Bronchial epithelial cell (primary cell): ENCODE data around the gene ZNF133. TPM values are rescaled to one million over a fixed set of nuclear protein-coding genes. Genes with fewer than 3 reads are reported as not detected.
A peak's percentile ranks its signal among the peaks of the same experiment; 100 is the strongest.

ENCODE experiments used
- DNase-seq: peaks from one replicate; pipeline ENCODE4 v3.0.0-alpha.2; 2010; ENCODE audit warnings: low read depth
- FAIRE-seq: peaks from 2 replicates; lab custom pipeline; 2011; peaks lifted over from hg19 to GRCh38; lab: Jason Lieb, UNC
- H3K27me3 ChIP-seq: 2 replicates; pipeline ENCODE4 v1.5.1; 2011; ENCODE audit warnings: low read length; ENCODE audit not compliant: control insufficient read depth, insufficient read depth
- H3K36me3 ChIP-seq: 2 replicates; pipeline ENCODE4 v1.5.1; 2011; ENCODE audit warnings: low read length; ENCODE audit not compliant: control insufficient read depth, insufficient read depth
- H3K4me3 ChIP-seq: 2 replicates; pipeline ENCODE4 v1.5.1; 2011; ENCODE audit warnings: mild to moderate bottlenecking, low read depth, low read length, control low read depth
- CTCF ChIP-seq: IDR thresholded peaks from 2 replicates; pipeline ENCODE4 v1.5.1; 2011; ENCODE audit warnings: mild to moderate bottlenecking, moderate library complexity, low read length, control low read depth, inconsistent platforms; ENCODE audit not compliant: insufficient read depth, severe bottlenecking
- total RNA-seq: library from RNA; depleted of rRNA; stranded (reverse); fragments of >200 nt; gene quantifications from 2 replicates; pipeline ENCODE4 v1.2.1, GENCODE V29; 2014

The ZNF133 gene
- total RNA-seq, 1 donor from 2014 or later = 30.8 TPM

DNA sequence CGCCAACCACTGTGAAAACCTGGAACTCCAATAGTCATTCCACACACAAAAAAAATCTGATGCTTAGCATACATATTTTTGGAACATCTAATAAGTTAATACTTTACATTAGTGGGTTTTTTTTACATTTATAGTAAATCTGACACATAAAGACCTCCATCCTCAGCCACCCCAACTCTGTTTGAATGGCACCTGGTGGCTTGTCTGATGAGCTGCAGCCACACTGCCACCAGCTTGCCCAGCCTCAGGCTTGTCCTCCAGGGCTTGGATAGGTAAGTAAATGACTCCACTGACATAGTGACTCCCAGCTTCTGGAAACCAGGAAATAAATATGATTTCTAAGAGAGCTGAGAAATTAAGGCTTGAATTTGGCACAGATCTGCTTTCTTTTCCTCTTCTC, 71.5 kb downstream of the ZNF133 start:
- no peak for DNase-seq
- no peak for TF ChIP-seq CTCF
- FAIRE-seq = no peak

DNA sequence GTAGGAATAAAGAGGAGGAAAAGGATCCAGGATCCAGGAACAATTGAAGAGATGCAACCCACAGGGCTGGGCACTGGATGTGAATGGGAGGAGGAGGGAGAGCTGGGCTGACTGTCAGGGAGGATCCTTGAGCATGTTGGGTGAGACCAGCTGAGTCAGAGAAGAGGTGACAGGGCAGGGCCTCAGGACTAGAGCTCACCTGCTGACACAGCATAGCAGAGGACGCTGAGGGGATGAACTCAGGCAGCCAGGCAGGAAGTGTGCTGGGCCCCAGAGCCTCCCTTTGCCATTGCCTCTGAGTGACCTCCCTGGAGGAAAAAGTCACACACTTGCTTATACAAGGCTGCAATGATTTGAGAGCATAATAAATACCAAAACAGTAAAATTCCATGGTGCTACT, 72.3 kb downstream of the ZNF133 start:
- Histone ChIP-seq H3K27me3 (no peaks in the 10 kb centered on the region), H3K36me3 (no peaks in the 10 kb centered on the region), H3K4me3 (no peak overlapping the region)
- peak; percentile 55 for FAIRE-seq
- TF ChIP-seq CTCF = no peak
- peak; percentile 57 for DNase-seq

More for the DNA sequence above, 71.5 kb downstream of the ZNF133 start:
- H3K4me3 ChIP-seq = no peak overlapping the region
- no peaks in the 10 kb centered on the region for H3K27me3 ChIP-seq
- H3K36me3 ChIP-seq = no peaks in the 10 kb centered on the region

- TF ChIP-seq CTCF = no peak
- DNase-seq = no peak
- no peak for FAIRE-seq
Measured at GRCh38 chr20:18361678-18362077, 73.4 kb downstream of the ZNF133 start.

GRCh38 chr20:18362916-18363315, 74.6 kb downstream of the ZNF133 start:
- DNase-seq (no peak), FAIRE-seq (no peak)
- Histone ChIP-seq H3K27me3 (no peaks in the 10 kb centered on the region), H3K36me3 (no peaks in the 10 kb centered on the region), H3K4me3 (no peak overlapping the region)
- TF ChIP-seq CTCF = no peak

More at GRCh38 chr20:18361678-18362077, 73.4 kb downstream of the ZNF133 start:
- no peaks in the 10 kb centered on the region for H3K27me3 ChIP-seq
- H3K4me3 ChIP-seq = no peak overlapping the region
- H3K36me3 ChIP-seq = no peaks in the 10 kb centered on the region

- H3K4me3 ChIP-seq = no peak overlapping the region
- H3K27me3 ChIP-seq = no peaks in the 10 kb centered on the region
- no peaks in the 10 kb centered on the region for H3K36me3 ChIP-seq
- TF ChIP-seq CTCF = no peak
- FAIRE-seq (peak; percentile 83), DNase-seq (no peak)
Measured at GRCh38 chr20:18363708-18364107, 75.4 kb downstream of the ZNF133 start.

GRCh38 chr20:18364768-18365167, 76.4 kb downstream of the ZNF133 start:
- no peaks in the 10 kb centered on the region for H3K36me3 ChIP-seq
- no peak for TF ChIP-seq CTCF
- H3K27me3 ChIP-seq = no peaks in the 10 kb centered on the region
- no peak overlapping the region for H3K4me3 ChIP-seq
- DNase-seq (no peak), FAIRE-seq (no peak)
